Stimulated activated CD8-positive, alpha-beta memory T cell treated with anti-CD3 and anti-CD28 coated beads, Interleukin-4, amount 100 ng/mL, for 4 hours (primary cell): ENCODE data around the gene CCDC102A.
A peak's percentile ranks its signal among the peaks of the same experiment; 100 is the strongest.

Experiments
- DNase-seq, 2 donors: peaks; one replicate each; pipeline ENCODE4 v3.0.0-alpha.2; 2020; ENCODE audit warnings: low read depth in 2 of 2, low spot score in 1 of 2

The CCDC102A gene

GRCh38 chr16:57479976-57480753 is 56.2 kb downstream of the CCDC102A start:
- no peak for DNase-seq

- no peak for DNase-seq
Observed at GRCh38 chr16:57479205-57479975, 57.0 kb downstream of the CCDC102A start.

- no peak for DNase-seq
Observed at GRCh38 chr16:57478396-57479204, 57.8 kb downstream of the CCDC102A start.

GRCh38 chr16:57477531-57478202 is 58.7 kb downstream of the CCDC102A start:
- DNase-seq = no peak

GRCh38 chr16:57476546-57477410 is 59.6 kb downstream of the CCDC102A start:
- DNase-seq = no peak

- DNase-seq = peak in 1 of 2 donors; percentile 42
Observed at GRCh38 chr16:57475711-57476339, 60.5 kb downstream of the CCDC102A start.

GRCh38 chr16:57474671-57475661 is 61.4 kb downstream of the CCDC102A start:
- DNase-seq = no peak

- no peak for DNase-seq
Observed at GRCh38 chr16:57473906-57474305, 62.5 kb downstream of the CCDC102A start.

- no peak for DNase-seq
Observed at GRCh38 chr16:57473176-57473840, 63.1 kb downstream of the CCDC102A start.

GRCh38 chr16:57472665-57473060 is 63.7 kb downstream of the CCDC102A start:
- no peak for DNase-seq

GRCh38 chr16:57471852-57472664 is 64.3 kb downstream of the CCDC102A start:
- DNase-seq = no peak

- DNase-seq = no peak
Observed at GRCh38 chr16:57471209-57471608, 65.2 kb downstream of the CCDC102A start.

- no peak for DNase-seq
Observed at GRCh38 chr16:57470711-57471110, 65.7 kb downstream of the CCDC102A start.

GRCh38 chr16:57469917-57470470 is 66.4 kb downstream of the CCDC102A start:
- DNase-seq = no peak

- DNase-seq = no peak
Observed at GRCh38 chr16:57469046-57469445, 67.3 kb downstream of the CCDC102A start.

GRCh38 chr16:57468346-57468745 is 68.0 kb downstream of the CCDC102A start:
- no peak for DNase-seq

GRCh38 chr16:57464523-57464922 is 71.8 kb downstream of the CCDC102A start:
- no peak for DNase-seq
